Fibroblast of pulmonary artery (primary cell): ENCODE measurements around the gene DLG1.

Experiments used
- DNase-seq: peaks from one replicate; pipeline ENCODE4 v3.0.0-alpha.2; 2010; ENCODE audit warnings: low read depth
- H3K4me3 ChIP-seq: replicated peaks from 2 replicates; pipeline ENCODE4 v1.5.1; 2011; ENCODE audit warnings: low read depth, mild to moderate bottlenecking, control low read depth, low read length, moderate library complexity
- CTCF ChIP-seq: IDR thresholded peaks from 2 replicates; pipeline ENCODE4 v1.5.1; 2011; ENCODE audit warnings: mild to moderate bottlenecking, control low read depth, low read length, inconsistent platforms; ENCODE audit errors: missing control alignments

DLG1 gene

GRCh38 chr3:197173620-197174019 is 124.8 kb downstream of the DLG1 start:
- no peak for DNase-seq
- TF ChIP-seq CTCF, result no peak
- H3K4me3 ChIP-seq, result no peak overlapping the region

GRCh38 chr3:197171481-197172067 is 126.8 kb downstream of the DLG1 start:
- peak; percentile 30 for DNase-seq
- H3K4me3 ChIP-seq, result no peak overlapping the region
- TF ChIP-seq CTCF, result no peak

- no peak for DNase-seq
- TF ChIP-seq CTCF, result no peak
- H3K4me3 ChIP-seq, result no peak overlapping the region
Observed at GRCh38 chr3:197169028-197169427, 129.4 kb downstream of the DLG1 start.

- peak; percentile 52 for DNase-seq
- TF ChIP-seq CTCF, result no peak
- no peak overlapping the region for H3K4me3 ChIP-seq
Observed at GRCh38 chr3:197168606-197169005, 129.8 kb downstream of the DLG1 start.

- TF ChIP-seq CTCF, result no peak
- H3K4me3 ChIP-seq, result no peak overlapping the region
- no peak for DNase-seq
Observed at GRCh38 chr3:197168063-197168462, 130.3 kb downstream of the DLG1 start.

- no peak for TF ChIP-seq CTCF
- DNase-seq, result no peak
- no peak overlapping the region for H3K4me3 ChIP-seq
Observed at GRCh38 chr3:197167549-197167948, 130.9 kb downstream of the DLG1 start.

- DNase-seq, result no peak
- no peak for TF ChIP-seq CTCF
- no peak overlapping the region for H3K4me3 ChIP-seq
Observed at GRCh38 chr3:197165890-197166289, 132.5 kb downstream of the DLG1 start.
